WTC11 (cell line): ENCODE data around the gene CD93. TPM values are rescaled to one million over a fixed set of nuclear protein-coding genes. Genes with fewer than 3 reads are reported as not detected.

ENCODE experiments used
- ATAC-seq: fragments of 200-7000 bp; cut with Tn5 transposase; 2 replicates; pipeline ENCODE4 v1.10.0; 2021; ENCODE audit warnings: mild to moderate bottlenecking, moderate library complexity
- Bru-seq: library from RNA; stranded (reverse); fragments of 400-500 nt; gene quantifications from one replicate; lab custom pipeline; 2021; lab: Mats Ljungman, UMichigan
- CTCF ChIA-PET: fragments of 300-600 bp; sonication (Branson Sonifier 250); formaldehyde crosslinking; loops from one replicate; lab custom pipeline; 2021; ENCODE audit warnings: antibody characterized with exemption; lab: Charles Lee
- POLR2A ChIA-PET: fragments of 350-600 bp; sonication (Branson Sonifier 250); formaldehyde crosslinking; loops from one replicate; lab custom pipeline; 2021; ENCODE audit warnings: antibody characterized with exemption; lab: Charles Lee
- DNase-seq: peaks from one replicate; pipeline ENCODE4 v3.0.0; 2021; ENCODE audit warnings: low spot score
- H3K27ac Mint-ChIP-seq: 2 replicates; pipeline ENCODE4 v1.8.0; 2021; ENCODE audit warnings: mixed read lengths
- H3K27me3 Mint-ChIP-seq: 2 replicates; pipeline ENCODE4 v1.8.0; 2021; ENCODE audit warnings: low read depth, mild to moderate bottlenecking, moderate library complexity, mixed read lengths
- H3K36me3 Mint-ChIP-seq: 2 replicates; pipeline ENCODE4 v1.8.0; 2021; ENCODE audit warnings: mixed read lengths
- H3K4me1 Mint-ChIP-seq: 2 replicates; pipeline ENCODE4 v1.8.0; 2022; ENCODE audit warnings: mixed read lengths
- H3K4me3 Mint-ChIP-seq: 2 replicates; pipeline ENCODE4 v1.8.0; 2021; ENCODE audit warnings: mild to moderate bottlenecking, moderate library complexity, mixed read lengths
- H3K9me3 Mint-ChIP-seq: 2 replicates; pipeline ENCODE4 v1.8.0; 2021; ENCODE audit warnings: mixed read lengths
- ATF6 ChIP-seq: sonication (generic); formaldehyde crosslinking; IDR thresholded peaks from 2 replicates; pipeline ENCODE4 v1.8.1; 2023; ENCODE audit warnings: mild to moderate bottlenecking, missing genetic modification reagents
- CBFB ChIP-seq: sonication (generic); formaldehyde crosslinking; IDR thresholded peaks from 2 replicates; pipeline ENCODE4 v1.8.1; 2022; ENCODE audit warnings: mild to moderate bottlenecking, low read depth, missing genetic modification reagents
- CDX4 ChIP-seq: fragments of 250-450 bp; sonication (Bioruptor Pico); IDR thresholded peaks from 2 replicates; pipeline ENCODE4 v1.9.0; 2021; ENCODE audit warnings: moderate library complexity, mild to moderate bottlenecking, inconsistent platforms, borderline replicate concordance
- FOXK1 ChIP-seq: sonication (generic); formaldehyde crosslinking; IDR thresholded peaks from 2 replicates; pipeline ENCODE4 v1.8.0; 2022; ENCODE audit warnings: mild to moderate bottlenecking, moderate library complexity, missing genetic modification reagents
- FOXP1 ChIP-seq: sonication (generic); formaldehyde crosslinking; IDR thresholded peaks from 2 replicates; pipeline ENCODE4 v1.8.0; 2022; ENCODE audit warnings: missing genetic modification reagents, mild to moderate bottlenecking, moderate library complexity, borderline replicate concordance
- MAX ChIP-seq: sonication (generic); formaldehyde crosslinking; IDR thresholded peaks from 2 replicates; pipeline ENCODE4 v1.8.0; 2022; ENCODE audit warnings: mild to moderate bottlenecking, missing genetic modification reagents
- MXD4 ChIP-seq: fragments of 250-450 bp; sonication (Bioruptor Pico); IDR thresholded peaks from 2 replicates; pipeline ENCODE4 v1.8.0; 2021; ENCODE audit warnings: mild to moderate bottlenecking, moderate library complexity, borderline replicate concordance
- NFYB ChIP-seq: sonication (generic); formaldehyde crosslinking; conservative IDR thresholded peaks from 2 replicates; pipeline ENCODE4 v1.8.0; 2022; ENCODE audit warnings: low read depth, missing genetic modification reagents
- OVOL2 ChIP-seq: fragments of 250-450 bp; sonication (Bioruptor Pico); IDR thresholded peaks from 2 replicates; pipeline ENCODE4 v1.9.0; 2021; ENCODE audit warnings: mild to moderate bottlenecking, borderline replicate concordance
- PREB ChIP-seq: sonication (generic); formaldehyde crosslinking; IDR thresholded peaks from 2 replicates; pipeline ENCODE4 v1.8.1; 2022; ENCODE audit warnings: mild to moderate bottlenecking, missing genetic modification reagents, moderate library complexity, borderline replicate concordance
- TCF7 ChIP-seq: sonication (generic); formaldehyde crosslinking; IDR thresholded peaks from 2 replicates; pipeline ENCODE4 v1.8.0; 2022; ENCODE audit warnings: mild to moderate bottlenecking, low read depth, missing genetic modification reagents, moderate library complexity
- TEAD1 ChIP-seq: sonication (generic); formaldehyde crosslinking; IDR thresholded peaks from 2 replicates; pipeline ENCODE4 v1.8.0; 2022; ENCODE audit warnings: mild to moderate bottlenecking, missing genetic modification reagents
- USF1 ChIP-seq: sonication (generic); formaldehyde crosslinking; IDR thresholded peaks from 2 replicates; pipeline ENCODE4 v1.8.0; 2022; ENCODE audit warnings: mild to moderate bottlenecking, missing genetic modification reagents
- ZNF138 ChIP-seq: sonication (generic); formaldehyde crosslinking; conservative IDR thresholded peaks from 2 replicates; pipeline ENCODE4 v1.8.1; 2022; ENCODE audit warnings: mild to moderate bottlenecking, moderate library complexity, missing genetic modification reagents
- ZNF263 ChIP-seq: sonication (generic); formaldehyde crosslinking; IDR thresholded peaks from 2 replicates; pipeline ENCODE4 v1.8.1; 2022; ENCODE audit warnings: low read depth, mild to moderate bottlenecking, moderate library complexity, missing genetic modification reagents
- ZNF281 ChIP-seq: sonication (generic); formaldehyde crosslinking; IDR thresholded peaks from 2 replicates; pipeline ENCODE4 v1.8.0; 2023; ENCODE audit warnings: mild to moderate bottlenecking, missing genetic modification reagents
- ZNF317 ChIP-seq: sonication (generic); formaldehyde crosslinking; IDR thresholded peaks from 2 replicates; pipeline ENCODE4 v1.8.1; 2023; ENCODE audit warnings: low read depth, mild to moderate bottlenecking, moderate library complexity, missing genetic modification reagents, borderline replicate concordance
- ZNF671 ChIP-seq: fragments of 250-450 bp; sonication (Bioruptor Pico); IDR thresholded peaks from 2 replicates; pipeline ENCODE4 v1.8.0; 2021; ENCODE audit warnings: mild to moderate bottlenecking
- long read RNA-seq, 3 experiments: library from RNA in 1 of 3; library from capped mRNA in 1 of 3; library from polyadenylated mRNA in 1 of 3; unstranded in 2 of 3; stranded (forward) in 1 of 3; transcript quantifications; one replicate each; pipeline ENCODE4 v2.0.0, GENCODE V29; 2021
- total RNA-seq: library from RNA; stranded (reverse); gene quantifications from 3 replicates; pipeline ENCODE4 v1.2.3, GENCODE V29; 2021

CD93 gene
- total RNA-seq, result 0.05 to 0.21 TPM (median 0.09 TPM) in 3 replicates
- not detected for Bru-seq, nascent RNA
- long read RNA-seq, experiment 1, result 0 reads
- long read RNA-seq, experiment 2, partial matches to known transcripts, result 0 of 1 reads
- long read RNA-seq, experiment 2, other reads (novel, unspliced or antisense), result 1 of 1 reads
- long read RNA-seq, experiment 3, result 0 reads

- no peak for DNase-seq
- CTCF ChIA-PET, result interaction anchor here (0.7 to 1.5 kb wide), 5 partner anchors 8 to 394 kb away, joined by 3 to 6 read pairs (median 3); no protein-coding TSS in a partner anchor
- H3K4me3 Mint-ChIP-seq, result no peak within 1 kb of the TSS
- H3K36me3 Mint-ChIP-seq, result no peaks in the 10 kb centered on the region
- ATAC-seq, result no peak
- H3K27me3 Mint-ChIP-seq, result no peaks in the 10 kb centered on the region; the same call in 1 of the 2 replicates
- no peak within 1 kb of the TSS for H3K27ac Mint-ChIP-seq
- H3K4me1 Mint-ChIP-seq, result peaks cover 32% of the 10 kb centered on the region
- no peaks in the 10 kb centered on the region for H3K9me3 Mint-ChIP-seq
- TF ChIP-seq FOXK1, result no peak
- POLR2A ChIA-PET, result no interaction called here
Measured at GRCh38 chr20:23086056-23086566, at the start of gene CD93. TSS of gene CD93 (minus strand) at chr20:23086324. CDS start at chr20:23086192, 132 bp downstream.

- no peak for TF ChIP-seq ATF6 (CRISPR knock-in tag)
- TF ChIP-seq NFYB (CRISPR knock-in tag), result no peak
- H3K27me3 Mint-ChIP-seq, result no peaks in the 10 kb centered on the region
- DNase-seq (no peak), ATAC-seq (no peak)
- no peaks in the 10 kb centered on the region for H3K36me3 Mint-ChIP-seq
- CTCF ChIA-PET, result interaction anchor here (1.1 kb wide), 1 partner anchor 68 kb away, joined by 3 read pairs; no protein-coding TSS in a partner anchor
- H3K4me3 Mint-ChIP-seq, result no peak overlapping the region
- H3K9me3 Mint-ChIP-seq, result peaks cover 4% of the 10 kb centered on the region; the same call in 1 of the 2 replicates
- POLR2A ChIA-PET, result no interaction called here
- no peaks in the 10 kb centered on the region for H3K4me1 Mint-ChIP-seq
- no peak overlapping the region for H3K27ac Mint-ChIP-seq
Measured at GRCh38 chr20:23133560-23133998, 47.5 kb upstream of the CD93 start.

- no peaks in the 10 kb centered on the region for H3K4me1 Mint-ChIP-seq
- POLR2A ChIA-PET, result no interaction called here
- H3K27ac Mint-ChIP-seq, result no peak overlapping the region
- no peaks in the 10 kb centered on the region for H3K27me3 Mint-ChIP-seq
- H3K36me3 Mint-ChIP-seq, result no peaks in the 10 kb centered on the region
- TF ChIP-seq MAX (CRISPR knock-in tag) (no peak), FOXP1 (no peak), CDX4 (CRISPR knock-in tag) (no peak)
- ATAC-seq (no peak), DNase-seq (no peak)
- H3K4me3 Mint-ChIP-seq, result no peak overlapping the region
- peaks cover 4% of the 10 kb centered on the region; the same call in 1 of the 2 replicates for H3K9me3 Mint-ChIP-seq
- CTCF ChIA-PET, result interaction anchor here (1.1 kb wide), 1 partner anchor 68 kb away, joined by 3 read pairs; no protein-coding TSS in a partner anchor
Measured at GRCh38 chr20:23132930-23133559, 46.9 kb upstream of the CD93 start.

- ATAC-seq (no peak), DNase-seq (no peak)
- Mint-ChIP-seq H3K27me3 (no peaks in the 10 kb centered on the region), H3K36me3 (no peaks in the 10 kb centered on the region), H3K27ac (no peak overlapping the region), H3K4me3 (no peak overlapping the region), H3K9me3 (peaks cover 4% of the 10 kb centered on the region; the same call in 1 of the 2 replicates), H3K4me1 (no peaks in the 10 kb centered on the region)
- CTCF ChIA-PET, result interaction anchor here (0.6 to 1.1 kb wide), 3 partner anchors 37 to 103 kb away, joined by 3 to 4 read pairs (median 3); no protein-coding TSS in a partner anchor
- POLR2A ChIA-PET, result interaction anchor here (1.3 kb wide), 1 partner anchor 13 kb away, joined by 3 read pairs; no protein-coding TSS in a partner anchor
- TF ChIP-seq ZNF281 (CRISPR knock-in tag), result no peak
- TF ChIP-seq ZNF138 (CRISPR knock-in tag), result no peak
- TF ChIP-seq MXD4 (CRISPR knock-in tag), result no peak
- TF ChIP-seq OVOL2, result no peak
- TF ChIP-seq USF1 (CRISPR knock-in tag), result no peak
- no peak for TF ChIP-seq FOXK1
- no peak for TF ChIP-seq ZNF671 (CRISPR knock-in tag)
- no peak for TF ChIP-seq TCF7 (CRISPR knock-in tag)
- TF ChIP-seq ZNF317, result no peak
- TF ChIP-seq PREB (CRISPR knock-in tag), result no peak
- no peak for TF ChIP-seq TEAD1 (CRISPR knock-in tag)
- no peak for TF ChIP-seq CBFB
- TF ChIP-seq ZNF263 (CRISPR knock-in tag), result no peak
Measured at GRCh38 chr20:23132293-23132929, 46.3 kb upstream of the CD93 start.
